GM12892 (cell line): ENCODE measurements around the gene IRF7.

Experiments
- POLR2A ChIP-seq: IDR thresholded peaks from 2 replicates; pipeline ENCODE4 v1.6.1; 2011; ENCODE audit warnings: low read depth, low read length, control low read depth
- POLR2AphosphoS5 ChIP-seq: IDR thresholded peaks from 2 replicates; pipeline ENCODE4 v1.6.1; 2011; ENCODE audit warnings: low read depth, low read length, control low read depth

DNA sequence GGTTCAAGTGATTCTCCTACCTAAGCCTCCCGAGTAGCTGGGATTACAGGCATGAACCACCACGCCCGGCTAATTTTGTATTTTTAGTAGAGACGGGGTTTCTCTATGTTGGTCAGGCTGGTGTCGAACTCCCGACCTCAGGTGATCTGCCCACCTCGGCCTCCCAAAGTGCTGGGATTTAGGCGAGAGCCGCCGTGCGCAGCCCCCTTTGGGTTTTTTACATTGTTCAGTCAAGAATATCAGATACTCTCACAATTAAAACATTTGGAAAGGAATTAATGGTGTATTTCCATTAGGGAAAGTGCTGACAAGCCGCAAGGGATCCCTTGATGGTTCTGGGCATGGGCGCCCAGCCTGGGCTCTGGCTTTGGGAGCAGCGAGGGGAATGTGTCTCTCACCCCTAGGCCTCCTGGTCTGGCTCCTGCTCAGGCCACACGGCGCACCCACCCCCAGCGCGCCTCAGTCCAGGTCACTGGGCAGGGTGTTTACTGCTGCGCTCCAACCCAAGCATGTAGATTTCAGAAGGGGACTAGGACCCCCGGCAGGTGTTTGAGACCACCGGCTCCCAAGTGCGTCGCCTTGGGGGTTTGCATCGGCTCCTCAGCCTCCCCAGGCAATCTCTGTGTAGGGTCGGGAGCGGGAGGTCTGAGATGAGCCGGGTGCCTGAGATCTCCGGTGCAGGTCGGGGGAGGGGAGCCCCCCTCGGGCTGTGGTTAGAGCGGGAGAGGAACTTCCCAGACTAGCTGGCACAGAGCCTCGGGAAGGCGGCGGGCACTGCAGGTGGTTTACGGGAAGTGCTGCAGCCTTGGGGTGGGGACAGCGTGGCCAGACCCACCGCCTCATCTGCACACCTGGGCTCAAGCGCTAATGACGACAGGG is 809 bp upstream of the IRF7 start:
- TF ChIP-seq POLR2A (no peak), POLR2AphosphoS5 (no peak)
